ENCODE results near the gene CHMP2B.
A peak's percentile ranks its signal among the peaks of the same experiment; 100 is the strongest.

Gene CHMP2B

DNA sequence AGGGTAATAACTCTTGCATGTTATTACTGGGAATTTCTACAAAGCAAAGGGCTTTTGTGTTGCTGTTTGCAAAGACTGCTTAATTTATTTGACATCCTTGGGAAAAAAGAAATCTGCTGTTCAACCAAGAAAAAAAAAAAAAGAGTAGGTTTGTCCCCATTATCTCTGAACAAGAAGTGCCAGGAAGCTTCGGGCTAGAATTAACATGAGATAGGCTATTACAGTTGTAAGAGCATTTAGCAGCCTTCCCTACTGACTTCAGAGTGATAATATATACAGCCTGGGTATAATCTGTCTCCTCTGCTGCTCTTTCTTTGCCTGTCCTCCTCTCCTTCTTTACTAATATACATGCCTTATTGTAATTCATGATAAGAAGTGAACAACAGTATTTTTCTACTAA is 23.3 kb upstream of the CHMP2B start:
- no peak overlapping the region for H3K4me3 ChIP-seq (replicated peaks; ENCODE audit: low read depth, low read length)
- TF ChIP-seq, protein P1, sequence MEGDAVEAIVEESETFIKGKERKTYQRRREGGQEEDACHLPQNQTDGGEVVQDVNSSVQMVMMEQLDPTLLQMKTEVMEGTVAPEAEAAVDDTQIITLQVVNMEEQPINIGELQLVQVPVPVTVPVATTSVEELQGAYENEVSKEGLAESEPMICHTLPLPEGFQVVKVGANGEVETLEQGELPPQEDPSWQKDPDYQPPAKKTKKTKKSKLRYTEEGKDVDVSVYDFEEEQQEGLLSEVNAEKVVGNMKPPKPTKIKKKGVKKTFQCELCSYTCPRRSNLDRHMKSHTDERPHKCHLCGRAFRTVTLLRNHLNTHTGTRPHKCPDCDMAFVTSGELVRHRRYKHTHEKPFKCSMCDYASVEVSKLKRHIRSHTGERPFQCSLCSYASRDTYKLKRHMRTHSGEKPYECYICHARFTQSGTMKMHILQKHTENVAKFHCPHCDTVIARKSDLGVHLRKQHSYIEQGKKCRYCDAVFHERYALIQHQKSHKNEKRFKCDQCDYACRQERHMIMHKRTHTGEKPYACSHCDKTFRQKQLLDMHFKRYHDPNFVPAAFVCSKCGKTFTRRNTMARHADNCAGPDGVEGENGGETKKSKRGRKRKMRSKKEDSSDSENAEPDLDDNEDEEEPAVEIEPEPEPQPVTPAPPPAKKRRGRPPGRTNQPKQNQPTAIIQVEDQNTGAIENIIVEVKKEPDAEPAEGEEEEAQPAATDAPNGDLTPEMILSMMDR (IDR thresholded peaks at IDR 0.05; ENCODE audit: low read length, missing control alignments): no peak
- DNase-seq (ENCODE audit: low read depth): no peak

DNA sequence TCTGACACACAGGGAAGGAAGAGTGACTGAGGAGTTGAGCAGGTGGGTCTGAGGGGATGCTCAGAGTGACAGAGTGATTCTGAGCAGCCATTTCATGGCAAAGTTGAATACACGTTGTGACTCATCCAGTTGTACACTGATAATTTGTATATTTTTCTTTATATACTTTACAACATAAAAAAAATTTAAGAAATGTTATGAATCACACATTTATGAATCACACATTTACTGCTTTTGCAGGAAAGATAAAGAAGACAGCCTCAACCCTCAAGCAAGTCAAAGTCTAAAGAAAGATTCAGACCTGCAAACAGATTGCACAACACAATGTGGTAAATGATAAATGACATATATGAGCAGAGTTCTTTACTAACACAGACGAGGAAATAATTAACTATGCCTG is 21.0 kb upstream of the CHMP2B start:
- peak; percentile 71 for DNase-seq (ENCODE audit: low read depth)
- H3K4me3 ChIP-seq (replicated peaks; ENCODE audit: low read depth, low read length): no peak overlapping the region
- TF ChIP-seq, protein P1 (IDR thresholded peaks at IDR 0.05; ENCODE audit: low read length, missing control alignments): no peak

DNA sequence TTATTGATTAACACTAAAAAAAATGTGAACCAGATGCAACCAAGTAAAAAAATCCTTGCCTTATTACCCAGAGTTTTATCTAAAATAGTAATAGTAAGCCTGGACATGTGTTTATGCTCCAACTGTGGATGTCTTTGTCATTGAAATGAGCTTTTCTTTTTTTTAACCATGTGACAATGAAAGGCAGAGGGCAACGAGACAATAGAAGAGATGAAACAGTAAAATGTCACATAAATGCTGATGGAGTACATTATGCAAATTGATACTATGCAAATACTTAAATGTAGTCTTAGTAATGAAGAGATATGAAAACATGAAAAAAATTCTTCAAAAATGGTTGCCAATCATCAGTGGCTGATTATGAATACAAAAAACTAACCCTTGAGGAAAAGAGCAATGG is 20.5 kb upstream of the CHMP2B start:
- DNase-seq (ENCODE audit: low read depth): no peak
- H3K4me3 ChIP-seq (replicated peaks; ENCODE audit: low read depth, low read length): no peak overlapping the region
- TF ChIP-seq, protein P1 (IDR thresholded peaks at IDR 0.05; ENCODE audit: low read length, missing control alignments): no peak

DNA sequence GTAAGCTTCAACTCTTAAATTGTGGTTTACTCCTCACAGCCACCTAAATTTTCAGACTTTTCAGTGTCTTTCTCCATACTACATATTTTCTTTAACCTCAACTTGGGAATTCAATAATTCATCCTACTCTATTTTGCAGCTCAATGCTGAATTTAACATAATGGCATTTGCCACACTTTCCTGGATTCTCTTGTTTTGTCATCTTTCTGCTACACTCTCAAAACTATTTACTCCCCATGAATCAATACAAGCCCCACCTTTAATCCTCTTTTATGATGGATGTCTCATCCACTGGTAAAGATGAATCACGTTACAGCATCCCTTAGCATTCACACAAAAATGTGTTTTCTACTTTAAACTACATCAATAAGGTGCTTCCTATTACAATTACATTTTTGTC is 19.6 kb upstream of the CHMP2B start:
- TF ChIP-seq, protein P1 (IDR thresholded peaks at IDR 0.05; ENCODE audit: low read length, missing control alignments): no peak
- no peak overlapping the region for H3K4me3 ChIP-seq (replicated peaks; ENCODE audit: low read depth, low read length)
- DNase-seq (ENCODE audit: low read depth): no peak

DNA sequence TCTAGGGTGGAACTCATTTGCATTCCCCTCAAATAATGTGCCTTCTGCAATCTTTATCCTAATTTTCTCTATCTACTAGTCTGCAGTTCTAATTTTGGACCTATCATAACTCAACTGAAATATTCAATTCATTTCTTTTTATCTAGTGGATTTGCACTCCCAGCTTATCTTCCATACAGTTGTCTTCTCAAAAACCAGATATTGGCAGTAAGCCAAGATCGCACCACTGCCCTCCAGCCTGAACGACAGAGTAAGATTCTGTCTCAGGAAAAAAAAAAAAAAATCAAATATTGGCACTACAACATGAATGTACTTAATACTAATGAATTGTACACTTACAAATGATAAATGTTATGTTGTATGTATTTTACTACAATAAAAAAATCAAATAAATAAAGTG is 18.0 kb upstream of the CHMP2B start:
- no peak overlapping the region for H3K4me3 ChIP-seq (replicated peaks; ENCODE audit: low read depth, low read length)
- DNase-seq (ENCODE audit: low read depth): no peak
- TF ChIP-seq, protein P1 (IDR thresholded peaks at IDR 0.05; ENCODE audit: low read length, missing control alignments): no peak

DNA sequence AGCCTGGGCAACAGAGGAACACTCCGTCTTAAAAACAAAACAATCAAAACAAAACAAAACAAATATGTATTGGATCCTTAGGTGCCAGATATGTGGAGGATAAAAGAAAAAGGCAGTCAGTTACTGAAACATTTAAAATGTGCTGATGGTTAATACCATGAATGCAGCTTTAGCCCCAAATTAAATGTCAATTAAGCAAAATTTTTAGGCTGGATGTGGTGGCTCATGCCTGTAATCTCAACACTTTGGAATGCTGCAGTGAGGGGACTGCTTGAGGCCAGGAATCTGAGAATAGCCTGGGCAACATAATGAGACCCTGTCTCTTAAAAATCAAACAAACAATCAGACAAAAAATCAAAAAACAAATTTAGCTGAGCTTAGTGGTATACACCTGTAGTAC is 8.5 kb upstream of the CHMP2B start:
- TF ChIP-seq, protein P1 (IDR thresholded peaks at IDR 0.05; ENCODE audit: low read length, missing control alignments): no peak
- DNase-seq (ENCODE audit: low read depth): no peak
- no peak overlapping the region for H3K4me3 ChIP-seq (replicated peaks; ENCODE audit: low read depth, low read length)

DNA sequence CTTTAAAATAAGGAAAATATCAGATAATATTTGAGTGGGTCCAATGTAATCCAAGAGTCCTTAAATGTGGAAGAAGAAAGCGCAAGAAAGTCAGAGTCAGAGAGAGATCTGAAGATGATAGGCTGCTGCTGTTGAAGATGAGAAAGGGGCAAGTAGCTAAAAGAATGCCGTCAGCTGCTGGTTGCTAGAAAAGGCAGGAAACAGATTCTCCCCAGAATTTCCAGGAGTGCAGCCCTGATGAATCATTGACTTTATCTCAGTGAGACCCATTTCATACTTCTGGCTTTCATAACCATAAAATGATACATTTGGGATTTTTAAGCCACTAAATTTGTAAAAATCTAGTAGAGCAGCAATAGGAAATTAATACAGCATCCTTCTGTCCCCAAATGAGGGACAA is 7.5 kb upstream of the CHMP2B start:
- H3K4me3 ChIP-seq (replicated peaks; ENCODE audit: low read depth, low read length): no peak overlapping the region
- DNase-seq (ENCODE audit: low read depth): peak; percentile 32
- TF ChIP-seq, protein P1 (IDR thresholded peaks at IDR 0.05; ENCODE audit: low read length, missing control alignments): no peak
